DMS 273 treated with DMSO at 0.1 percent for 48 hours (cell line): ENCODE measurements around the gene RIPPLY2.
"Not testable (repeated sequence)": the region's sequence is repeated elsewhere in the genome, so short reads cannot be mapped to it uniquely, and the experiment has no call there.

Experiments
- DNase-seq: peaks from one replicate; lab custom pipeline; 2025; lab: John Stamatoyannopoulos, UW

Gene RIPPLY2

GRCh38 chr6:83853178-83854000, at the start of gene RIPPLY2:
Gene RIPPLY2 (plus strand): TSS chr6:83853360. CDS start chr6:83853417, 57 bp downstream.
- DNase-seq, result peak; percentile 37

GRCh38 chr6:83803492-83803891, 49.7 kb upstream of the RIPPLY2 start:
- DNase-seq, result not testable (repeated sequence)

GRCh38 chr6:83804886-83805285, 48.3 kb upstream of the RIPPLY2 start:
- no peak for DNase-seq

- no peak for DNase-seq
Measured at GRCh38 chr6:83808005-83808404, 45.2 kb upstream of the RIPPLY2 start.

- DNase-seq, result no peak
Measured at GRCh38 chr6:83808926-83809325, 44.2 kb upstream of the RIPPLY2 start.

GRCh38 chr6:83812595-83812994, 40.6 kb upstream of the RIPPLY2 start:
- no peak for DNase-seq

GRCh38 chr6:83815631-83816272, 37.4 kb upstream of the RIPPLY2 start:
- DNase-seq, result no peak

GRCh38 chr6:83822629-83823169, 30.5 kb upstream of the RIPPLY2 start:
- DNase-seq, result no peak

- DNase-seq, result no peak
Measured at GRCh38 chr6:83824388-83824801, 28.8 kb upstream of the RIPPLY2 start.

- DNase-seq, result no peak
Measured at GRCh38 chr6:83824831-83825230, 28.3 kb upstream of the RIPPLY2 start.

- DNase-seq, result no peak
Measured at GRCh38 chr6:83827050-83827449, 26.1 kb upstream of the RIPPLY2 start.

- DNase-seq, result no peak
Measured at GRCh38 chr6:83838727-83839126, 14.4 kb upstream of the RIPPLY2 start.

GRCh38 chr6:83844170-83844569, 9.0 kb upstream of the RIPPLY2 start:
- no peak for DNase-seq

GRCh38 chr6:83846291-83846690, 6.9 kb upstream of the RIPPLY2 start:
- DNase-seq, result no peak

- no peak for DNase-seq
Measured at GRCh38 chr6:83847179-83847578, 6.0 kb upstream of the RIPPLY2 start.

GRCh38 chr6:83849127-83849526, 4.0 kb upstream of the RIPPLY2 start:
- DNase-seq, result no peak

GRCh38 chr6:83849610-83850009, 3.5 kb upstream of the RIPPLY2 start:
- DNase-seq, result no peak

GRCh38 chr6:83852528-83853177, 507 bp upstream of the RIPPLY2 start:
- DNase-seq, result no peak

GRCh38 chr6:83854001-83854501, 891 bp downstream of the RIPPLY2 start:
- DNase-seq, result no peak

GRCh38 chr6:83854766-83855165, 1.6 kb downstream of the RIPPLY2 start:
- no peak for DNase-seq

- peak; percentile 83 for DNase-seq
Measured at GRCh38 chr6:83859410-83860358, 6.5 kb downstream of the RIPPLY2 start, which contains the start of gene CYB5R4. Gene CYB5R4 (plus strand): TSS chr6:83859689. CDS start chr6:83859783, 94 bp downstream.
